ENCODE data around the gene BSN. TPM values are rescaled to one million over a fixed set of nuclear protein-coding genes. Genes with fewer than 3 reads are reported as not detected.
"Not testable (repeated sequence)": the region's sequence is repeated elsewhere in the genome, so short reads cannot be mapped to it uniquely, and the experiment has no call there.

BSN gene
- total and polyA plus RNA-seq, 2 of the 4 experiments (the other 2 are of a cell fraction) = under 0.01 to 0.03 TPM

DNA sequence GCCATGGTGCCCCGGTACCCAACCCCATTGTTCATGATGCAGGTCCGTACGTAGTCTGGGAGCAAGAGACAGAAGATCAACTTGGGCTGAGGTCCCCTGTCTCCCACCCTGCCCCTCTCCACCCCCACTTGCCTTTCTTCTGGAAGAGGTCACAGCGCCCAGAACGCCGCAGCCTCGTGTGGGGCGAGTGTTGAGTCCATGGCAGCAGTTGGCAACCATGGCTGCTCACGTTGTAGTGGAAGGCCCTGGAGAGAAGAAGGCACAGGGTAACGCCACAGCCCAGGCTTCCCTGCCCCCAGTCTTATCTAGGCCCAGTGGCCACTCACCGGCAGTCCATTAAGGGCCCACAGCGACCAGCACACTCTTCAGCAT lies 133.1 kb downstream of the BSN start:
- ATAC-seq (ENCODE audit: low read depth); DNase-seq; H3K23ac ChIP-seq (ENCODE audit: low read depth, low read length); H2BK5ac ChIP-seq (ENCODE audit: low read depth, low read length, poor library complexity, severe bottlenecking); H4K5ac ChIP-seq (ENCODE audit: low read depth, low read length); H3K18ac ChIP-seq (ENCODE audit: low read depth, low read length); dilution Hi-C loops (cut with HindIII; ENCODE audit: low sequenced_read_pairs, unreplicated experiment); CTCF ChIA-PET; H3K27me3 ChIP-seq (ENCODE audit: control insufficient read depth, insufficient read depth, low read length); H3K4me3 ChIP-seq (ENCODE audit: insufficient read depth, low read depth, low read length); H2AK9ac ChIP-seq (replicated peaks; ENCODE audit: low read depth, low read length, poor library complexity); H2AK5ac ChIP-seq (ENCODE audit: low read depth, low read length); H3K56ac ChIP-seq (ENCODE audit: extremely low read depth, insufficient read depth, low read length); H4K20me1 ChIP-seq (ENCODE audit: insufficient read depth, low read length); H3K27ac ChIP-seq (ENCODE audit: insufficient read depth, low read length); BruUV-seq (replicated peaks); H3K9me3 ChIP-seq (ENCODE audit: control insufficient read depth, insufficient read depth, low read length); H2BK15ac ChIP-seq (ENCODE audit: low read depth, low read length); H2AFZ ChIP-seq (replicated peaks; ENCODE audit: low read length, poor library complexity); H4K91ac ChIP-seq (ENCODE audit: insufficient read depth, low read depth, low read length); H3K9ac ChIP-seq (ENCODE audit: low read depth, low read length); H3K14ac ChIP-seq (replicated peaks; ENCODE audit: low read depth, low read length); in situ Hi-C loops (cut with MboI; ENCODE audit: low sequenced_read_pairs); H2BK20ac ChIP-seq (ENCODE audit: low read depth, low read length); H3K4me1 ChIP-seq (ENCODE audit: control insufficient read depth, insufficient read depth, low read length); H3K4ac ChIP-seq (ENCODE audit: low read depth, low read length); H3K9me1 ChIP-seq (ENCODE audit: insufficient read depth, low read length); POLR2A ChIA-PET (ENCODE audit: unreplicated experiment); intact Hi-C loops (cut with micrococcal nuclease); H2BK120ac ChIP-seq (ENCODE audit: low read depth, low read length); H3K4me2 ChIP-seq (ENCODE audit: low read depth, low read length): not testable (repeated sequence)
- peaks cover 0 to 23% of the 10 kb centered on the region in 2 experiments; a peak in 2 of 4 replicates for H3K79me1 ChIP-seq (ENCODE audit: low read depth in 1 of 2, low read length in 2 of 2)
- peaks cover 19% of the 10 kb centered on the region for H3K36me3 ChIP-seq (ENCODE audit: control insufficient read depth, insufficient read depth, low read length)
- peak overlapping the region in 1 of 2 experiments; percentile 78; a peak in 1 of 4 replicates for H4K8ac ChIP-seq (ENCODE audit: low read depth in 2 of 2, low read length in 2 of 2)
- WGBS, 2 experiments (ENCODE audit: extremely low coverage in 2 of 2, insufficient read length in 1 of 2) = no CpG with 5 or more reads among the region's 12 CpGs

DNA sequence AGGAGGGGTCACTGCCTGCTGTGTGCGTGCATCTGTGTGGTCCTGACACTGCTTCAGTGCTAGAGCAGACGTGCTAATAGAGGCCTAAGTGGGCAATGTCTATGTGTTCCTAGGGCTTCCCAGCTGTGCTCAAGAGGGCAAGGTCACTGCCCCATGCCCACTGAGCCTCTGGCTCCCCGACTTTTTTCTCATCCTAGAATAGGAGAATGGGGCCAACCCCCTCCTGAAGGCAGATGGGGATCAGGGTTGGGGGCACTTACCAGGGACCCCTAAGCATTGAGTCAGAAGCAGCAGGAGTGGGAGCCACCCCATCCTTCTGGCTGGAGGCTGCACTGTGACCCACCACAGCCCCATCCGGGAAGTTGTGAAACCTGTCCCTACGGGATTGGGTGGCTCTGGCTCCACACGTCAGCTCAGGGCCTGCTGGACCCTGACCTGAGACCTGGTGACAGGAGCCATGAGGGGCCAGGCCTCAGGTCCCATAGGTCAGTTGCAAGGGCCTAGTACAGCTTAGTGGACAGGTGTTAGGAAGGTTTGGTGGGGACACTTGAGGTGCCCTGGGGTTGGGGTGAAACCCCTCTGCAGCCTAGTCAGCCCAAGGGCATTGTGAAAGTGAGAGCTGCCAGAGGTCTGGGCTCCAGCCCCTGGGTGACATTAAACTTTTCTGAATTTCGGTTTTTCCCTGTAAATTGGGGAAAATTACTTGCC lies 134.2 kb downstream of the BSN start:
- H3K14ac ChIP-seq (replicated peaks; ENCODE audit: low read depth, low read length); CTCF ChIA-PET; H2AFZ ChIP-seq (replicated peaks; ENCODE audit: low read length, poor library complexity); DNase-seq; H3K18ac ChIP-seq (ENCODE audit: low read depth, low read length); H3K23ac ChIP-seq (ENCODE audit: low read depth, low read length); H3K27me3 ChIP-seq (ENCODE audit: control insufficient read depth, insufficient read depth, low read length); H3K9me1 ChIP-seq (ENCODE audit: insufficient read depth, low read length); H3K56ac ChIP-seq (ENCODE audit: extremely low read depth, insufficient read depth, low read length); H2BK120ac ChIP-seq (ENCODE audit: low read depth, low read length); H2BK15ac ChIP-seq (ENCODE audit: low read depth, low read length); H3K4me3 ChIP-seq (ENCODE audit: insufficient read depth, low read depth, low read length); in situ Hi-C loops (cut with MboI; ENCODE audit: low sequenced_read_pairs); H4K91ac ChIP-seq (ENCODE audit: insufficient read depth, low read depth, low read length); POLR2A ChIA-PET (ENCODE audit: unreplicated experiment); H2AK5ac ChIP-seq (ENCODE audit: low read depth, low read length); BruUV-seq (replicated peaks); H4K20me1 ChIP-seq (ENCODE audit: insufficient read depth, low read length); H2BK5ac ChIP-seq (ENCODE audit: low read depth, low read length, poor library complexity, severe bottlenecking); ATAC-seq (ENCODE audit: low read depth); H3K36me3 ChIP-seq (ENCODE audit: control insufficient read depth, insufficient read depth, low read length); H3K27ac ChIP-seq (ENCODE audit: insufficient read depth, low read length); H3K4me1 ChIP-seq (ENCODE audit: control insufficient read depth, insufficient read depth, low read length); dilution Hi-C loops (cut with HindIII; ENCODE audit: low sequenced_read_pairs, unreplicated experiment); H2BK20ac ChIP-seq (ENCODE audit: low read depth, low read length); intact Hi-C loops (cut with micrococcal nuclease); H3K9me3 ChIP-seq (ENCODE audit: control insufficient read depth, insufficient read depth, low read length): not testable (repeated sequence)
- H3K79me1 ChIP-seq (ENCODE audit: low read depth in 1 of 2, low read length in 2 of 2) = peaks cover 0 to 24% of the 10 kb centered on the region in 2 experiments; a peak in 2 of 4 replicates
- WGBS, 2 experiments (ENCODE audit: extremely low coverage in 2 of 2, insufficient read length in 1 of 2) = 100% methylated on average over 1 of the region's 7 CpGs; no CpG with 5 or more reads in 1 of the 2 experiments
- H4K5ac ChIP-seq (ENCODE audit: low read depth, low read length) = peak overlapping the region; percentile 92
- peak overlapping the region; percentile 42 for H2AK9ac ChIP-seq (replicated peaks; ENCODE audit: low read depth, low read length, poor library complexity)
- peak overlapping the region; percentile 89 for H3K4ac ChIP-seq (ENCODE audit: low read depth, low read length)
- H3K4me2 ChIP-seq (ENCODE audit: low read depth, low read length) = peak overlapping the region; percentile 77; the same call in 1 of the 2 replicates
- peak overlapping the region; percentile 96 to 98 for H4K8ac ChIP-seq (ENCODE audit: low read depth in 2 of 2, low read length in 2 of 2)
- H3K9ac ChIP-seq (ENCODE audit: low read depth, low read length) = 0 out of 2 replicates have a peak overlapping the region, but pooled peaks have one; percentile 89

Measured in IMR-90 (cell line).